ENCODE data around the gene GLIPR2. TPM values are rescaled to one million over a fixed set of nuclear protein-coding genes. Genes with fewer than 3 reads are reported as not detected.

The GLIPR2 gene
- total RNA-seq, 2 experiments from 2014 or later: 67.8 to 73.0 TPM

- ATAC-seq (no peak), DNase-seq (no peak)
- peaks cover 6% of the 10 kb centered on the region for H3K9me3 Mint-ChIP-seq (ENCODE audit: insufficient read depth)
- H3K27me3 Mint-ChIP-seq (ENCODE audit: low read depth): no peaks in the 10 kb centered on the region
- H3K4me3 Mint-ChIP-seq: no peak overlapping the region
- ChIA-PET CTCF (interaction anchor here (1.4 to 6.9 kb wide), 2 partner anchors 20 to 43 kb away, joined by 5 to 66 read pairs; no protein-coding TSS in a partner anchor), POLR2A (no interaction called here)
- peak overlapping the region; percentile 54 for H3K27ac Mint-ChIP-seq
- peaks cover 94% of the 10 kb centered on the region for H3K4me1 Mint-ChIP-seq (ENCODE audit: low read depth)
- peaks cover 88% of the 10 kb centered on the region for H3K36me3 Mint-ChIP-seq (ENCODE audit: low read depth)
These were observed 10.1 kb downstream of the GLIPR2 start for GRCh38 chr9:36146651-36147050.

GRCh38 chr9:36147441-36148175 lies 11.1 kb downstream of the GLIPR2 start:
- Mint-ChIP-seq H3K36me3 (ENCODE audit: low read depth) (peaks cover 87% of the 10 kb centered on the region), H3K27me3 (ENCODE audit: low read depth) (no peaks in the 10 kb centered on the region), H3K27ac (peak overlapping the region; percentile 75), H3K4me3 (no peak overlapping the region), H3K9me3 (ENCODE audit: insufficient read depth) (peaks cover 6% of the 10 kb centered on the region), H3K4me1 (ENCODE audit: low read depth) (peaks cover 93% of the 10 kb centered on the region)
- ATAC-seq (no peak), DNase-seq (no peak)
- ChIA-PET CTCF (interaction anchor here (1.4 to 6.9 kb wide), 3 partner anchors 19 to 44 kb away, joined by 5 to 66 read pairs (median 8); no protein-coding TSS in a partner anchor), POLR2A (interaction anchor here (0.9 kb wide), 1 partner anchor 11 kb away, joined by 3 read pairs; the partner anchor contains the start of gene GLIPR2)

- peaks cover 89% of the 10 kb centered on the region for H3K4me1 Mint-ChIP-seq (ENCODE audit: low read depth)
- peaks cover 6% of the 10 kb centered on the region for H3K9me3 Mint-ChIP-seq (ENCODE audit: insufficient read depth)
- DNase-seq: peak; percentile 77
- ChIA-PET POLR2A (interaction anchor here (0.9 to 1.9 kb wide), 4 partner anchors 9 to 42 kb away, joined by 3 to 10 read pairs (median 4); partner anchors contain the start of genes CLTA and GLIPR2), CTCF (interaction anchor here (1.0 to 6.9 kb wide), 7 partner anchors 9 to 49 kb away, joined by 3 to 66 read pairs (median 5); partner anchors contain the start of genes CLTA and GLIPR2)
- no peak overlapping the region for H3K4me3 Mint-ChIP-seq
- H3K27me3 Mint-ChIP-seq (ENCODE audit: low read depth): no peaks in the 10 kb centered on the region
- H3K27ac Mint-ChIP-seq: peak overlapping the region; percentile 75
- H3K36me3 Mint-ChIP-seq (ENCODE audit: low read depth): peaks cover 84% of the 10 kb centered on the region
- peak; percentile 40 for ATAC-seq
These were observed 11.9 kb downstream of the GLIPR2 start for GRCh38 chr9:36148311-36149051.

GRCh38 chr9:36149197-36149596 lies 12.7 kb downstream of the GLIPR2 start:
- ChIA-PET POLR2A (interaction anchor here (0.9 to 1.9 kb wide), 4 partner anchors 10 to 42 kb away, joined by 3 to 10 read pairs (median 4); partner anchors contain the start of genes CLTA and GLIPR2), CTCF (interaction anchor here (0.7 to 6.9 kb wide), 8 partner anchors 10 to 50 kb away, joined by 3 to 66 read pairs (median 4); partner anchors contain the start of genes CLTA and GLIPR2)
- no peaks in the 10 kb centered on the region for H3K27me3 Mint-ChIP-seq (ENCODE audit: low read depth)
- DNase-seq (no peak), ATAC-seq (no peak)
- H3K9me3 Mint-ChIP-seq (ENCODE audit: insufficient read depth): peaks cover 6% of the 10 kb centered on the region
- H3K4me3 Mint-ChIP-seq: no peak overlapping the region
- peaks cover 82% of the 10 kb centered on the region for H3K36me3 Mint-ChIP-seq (ENCODE audit: low read depth)
- peaks cover 86% of the 10 kb centered on the region for H3K4me1 Mint-ChIP-seq (ENCODE audit: low read depth)
- no peak overlapping the region for H3K27ac Mint-ChIP-seq

- ATAC-seq: no peak
- H3K27ac Mint-ChIP-seq: peak overlapping the region; percentile 97
These were observed 14.2 kb downstream of the GLIPR2 start for GRCh38 chr9:36150574-36151315.

GRCh38 chr9:36151316-36152210 lies 15.0 kb downstream of the GLIPR2 start:
- CTCF ChIA-PET: interaction anchor here (0.7 to 6.9 kb wide), 12 partner anchors 12 to 144 kb away, joined by 3 to 66 read pairs (median 4); partner anchors contain the start of genes CCIN, CLTA and GLIPR2
- peak; percentile 94 for DNase-seq
- no peaks in the 10 kb centered on the region for H3K27me3 Mint-ChIP-seq (ENCODE audit: low read depth)
- H3K4me1 Mint-ChIP-seq (ENCODE audit: low read depth): peaks cover 70% of the 10 kb centered on the region
- H3K36me3 Mint-ChIP-seq (ENCODE audit: low read depth): peaks cover 78% of the 10 kb centered on the region
- POLR2A ChIA-PET: interaction anchor here (0.7 to 1.9 kb wide), 8 partner anchors 8 to 47 kb away, joined by 3 to 7 read pairs (median 4); partner anchors contain the start of genes CLTA and GLIPR2
- ATAC-seq: peak; percentile 90
- H3K4me3 Mint-ChIP-seq: peak overlapping the region; percentile 74
- H3K9me3 Mint-ChIP-seq (ENCODE audit: insufficient read depth): no peaks in the 10 kb centered on the region
- H3K27ac Mint-ChIP-seq: peak overlapping the region; percentile 97

More at GRCh38 chr9:36150574-36151315, 14.2 kb downstream of the GLIPR2 start:
- H3K27me3 Mint-ChIP-seq (ENCODE audit: low read depth): no peaks in the 10 kb centered on the region
- no peak for DNase-seq
- H3K4me1 Mint-ChIP-seq (ENCODE audit: low read depth): peaks cover 77% of the 10 kb centered on the region
- H3K9me3 Mint-ChIP-seq (ENCODE audit: insufficient read depth): peaks cover 6% of the 10 kb centered on the region
- ChIA-PET CTCF (interaction anchor here (1.0 to 6.9 kb wide), 7 partner anchors 13 to 143 kb away, joined by 3 to 66 read pairs (median 4); partner anchors contain the start of gene CLTA), POLR2A (interaction anchor here (1.0 to 1.9 kb wide), 4 partner anchors 11 to 18 kb away, joined by 4 to 7 read pairs (median 6); partner anchors contain the start of gene GLIPR2)
- H3K36me3 Mint-ChIP-seq (ENCODE audit: low read depth): peaks cover 80% of the 10 kb centered on the region
- H3K4me3 Mint-ChIP-seq: peak overlapping the region; percentile 74

GRCh38 chr9:36152741-36153438 lies 16.4 kb downstream of the GLIPR2 start:
- no peak overlapping the region for H3K4me3 Mint-ChIP-seq
- DNase-seq: no peak
- peaks cover 59% of the 10 kb centered on the region for H3K4me1 Mint-ChIP-seq (ENCODE audit: low read depth)
- no peak for ATAC-seq
- POLR2A ChIA-PET: interaction anchor here (0.7 to 1.9 kb wide), 5 partner anchors 9 to 48 kb away, joined by 3 to 7 read pairs (median 4); partner anchors contain the start of gene CLTA
- H3K36me3 Mint-ChIP-seq (ENCODE audit: low read depth): peaks cover 74% of the 10 kb centered on the region
- CTCF ChIA-PET: interaction anchor here (0.7 to 6.9 kb wide), 8 partner anchors 11 to 146 kb away, joined by 3 to 66 read pairs (median 4); partner anchors contain the start of gene CCIN
- no peaks in the 10 kb centered on the region for H3K9me3 Mint-ChIP-seq (ENCODE audit: insufficient read depth)
- H3K27ac Mint-ChIP-seq: peak overlapping the region; percentile 62
- H3K27me3 Mint-ChIP-seq (ENCODE audit: low read depth): no peaks in the 10 kb centered on the region

GRCh38 chr9:36153746-36154145 lies 17.2 kb downstream of the GLIPR2 start:
- CTCF ChIA-PET: no interaction called here
- peaks cover 75% of the 10 kb centered on the region for H3K36me3 Mint-ChIP-seq (ENCODE audit: low read depth)
- peaks cover 56% of the 10 kb centered on the region for H3K4me1 Mint-ChIP-seq (ENCODE audit: low read depth)
- ATAC-seq: no peak
- peak overlapping the region; percentile 62 for H3K27ac Mint-ChIP-seq
- H3K27me3 Mint-ChIP-seq (ENCODE audit: low read depth): no peaks in the 10 kb centered on the region
- no peak overlapping the region for H3K4me3 Mint-ChIP-seq
- no peaks in the 10 kb centered on the region for H3K9me3 Mint-ChIP-seq (ENCODE audit: insufficient read depth)
- POLR2A ChIA-PET: no interaction called here
- DNase-seq: no peak

- H3K36me3 Mint-ChIP-seq (ENCODE audit: low read depth): peaks cover 78% of the 10 kb centered on the region
- CTCF ChIA-PET: interaction anchor here (1.1 to 1.9 kb wide), 3 partner anchors 10 to 51 kb away, joined by 3 to 6 read pairs (median 4); no protein-coding TSS in a partner anchor
- no peak overlapping the region for H3K27ac Mint-ChIP-seq
These were observed 17.9 kb downstream of the GLIPR2 start for GRCh38 chr9:36154331-36154952.

More at GRCh38 chr9:36154331-36154952, 17.9 kb downstream of the GLIPR2 start:
- Mint-ChIP-seq H3K4me1 (ENCODE audit: low read depth) (peaks cover 52% of the 10 kb centered on the region), H3K9me3 (ENCODE audit: insufficient read depth) (no peaks in the 10 kb centered on the region), H3K4me3 (no peak overlapping the region), H3K27me3 (ENCODE audit: low read depth) (no peaks in the 10 kb centered on the region)
- DNase-seq: no peak
- POLR2A ChIA-PET: no interaction called here
- no peak for ATAC-seq

All from activated CD8-positive, alpha-beta T cell treated with anti-CD3 and anti-CD28 coated beads, Interleukin-2, amount 10 ng/mL, durations not matched to agents 7 days and 5 days (primary cell).